ENCODE results near the gene CERS4. TPM values are rescaled to one million over a fixed set of nuclear protein-coding genes. Genes with fewer than 3 reads are reported as not detected.
"Not testable (repeated sequence)": the region's sequence is repeated elsewhere in the genome, so short reads cannot be mapped to it uniquely, and the experiment has no call there.

CERS4 gene
- total and polyA plus RNA-seq, 4 donors = 30.7 to 67.8 (median 54.4) TPM

DNA sequence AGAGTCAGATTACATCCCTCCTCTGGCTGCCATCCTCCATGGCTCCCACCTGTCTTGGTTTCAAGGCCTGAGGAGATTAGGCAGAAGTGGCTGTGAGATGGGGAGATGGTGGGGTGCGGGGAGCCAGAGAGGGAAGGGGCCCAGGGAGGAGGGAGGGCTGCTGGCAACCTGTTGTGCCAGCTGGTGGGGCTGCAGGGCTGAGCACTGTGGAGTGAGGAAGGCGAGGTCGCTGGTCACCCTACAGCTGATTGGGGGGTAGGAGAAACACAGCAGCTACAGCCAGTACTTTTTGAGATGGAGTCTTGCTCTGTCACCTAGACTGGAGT lies 50.7 kb downstream of the CERS4 start:
- WGBS, 2 donors = 94 to 97% methylated on average over 3 of the region's 3 CpGs
- H3K36me3 ChIP-seq (ENCODE audit: control insufficient read depth in 4 of 4, insufficient read depth in 4 of 4, low read length in 4 of 4) = peaks cover 0 to 34% (median 16%) of the 10 kb centered on the region in 4 donors

DNA sequence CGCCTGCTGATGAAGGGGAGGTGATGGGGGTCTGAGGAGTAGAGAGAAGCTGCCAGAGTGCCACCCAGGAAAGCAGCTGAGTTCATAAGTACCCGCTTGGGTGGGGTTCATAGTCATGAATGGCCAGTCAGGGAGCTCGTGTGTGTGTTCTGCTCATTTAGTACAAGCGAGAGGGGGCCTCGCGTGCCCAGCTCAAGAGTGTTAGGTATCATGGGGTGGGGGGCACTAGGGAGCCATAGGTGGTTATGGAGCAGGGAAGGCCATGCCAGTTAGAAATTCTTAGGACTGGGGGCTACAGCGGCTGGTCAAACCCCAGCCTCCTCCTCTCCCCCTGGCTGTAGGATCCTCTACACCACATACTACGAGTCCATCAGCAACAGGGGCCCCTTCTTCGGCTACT lies 52.2 kb downstream of the CERS4 start:
- no peak overlapping the region for H3K27ac ChIP-seq (ENCODE audit: low read depth in 1 of 2, low read length in 1 of 2)
- no peak overlapping the region for H3K9ac ChIP-seq (ENCODE audit: insufficient read depth in 1 of 2, low read length in 2 of 2)
- ATAC-seq (ENCODE audit: insufficient read depth, low FRiP score) = no peak
- peaks cover 0 to 22% (median 10%) of the 10 kb centered on the region in 4 donors for H3K36me3 ChIP-seq (ENCODE audit: control insufficient read depth in 4 of 4, insufficient read depth in 4 of 4, low read length in 4 of 4)
- no peaks in the 10 kb centered on the region for H3K27me3 ChIP-seq (ENCODE audit: control insufficient read depth in 3 of 3, insufficient read depth in 3 of 3, low read length in 2 of 3)
- no peaks in the 10 kb centered on the region for H3K9me3 ChIP-seq (ENCODE audit: control insufficient read depth in 4 of 4, insufficient read depth in 3 of 4, low read length in 3 of 4)
- H3K4me1 ChIP-seq (ENCODE audit: control insufficient read depth in 5 of 5, insufficient read depth in 5 of 5, low read length in 5 of 5) = no peaks in the 10 kb centered on the region
- no peak overlapping the region for H3K4me3 ChIP-seq
- 94 to 95% methylated on average over 7 to 9 of the region's 9 CpGs for WGBS, 2 donors
- no peak for DNase-seq
- TF ChIP-seq CTCF (IDR thresholded peaks at IDR 0.05; ENCODE audit: control extremely low read depth, extremely low read depth) = no peak

More for the DNA sequence above, 50.7 kb downstream of the CERS4 start:
- Histone ChIP-seq H3K4me1 (ENCODE audit: control insufficient read depth in 5 of 5, insufficient read depth in 5 of 5, low read length in 5 of 5) (no peaks in the 10 kb centered on the region), H3K9me3 (ENCODE audit: control insufficient read depth in 4 of 4, insufficient read depth in 3 of 4, low read length in 3 of 4) (no peaks in the 10 kb centered on the region), H3K27me3 (ENCODE audit: control insufficient read depth in 3 of 3, insufficient read depth in 3 of 3, low read length in 2 of 3) (no peaks in the 10 kb centered on the region), H3K9ac (ENCODE audit: insufficient read depth in 1 of 2, low read length in 2 of 2) (no peak overlapping the region), H3K27ac (ENCODE audit: low read depth in 1 of 2, low read length in 1 of 2) (no peak overlapping the region), H3K4me3 (no peak overlapping the region)
- DNase-seq (no peak), ATAC-seq (ENCODE audit: insufficient read depth, low FRiP score) (no peak)
- TF ChIP-seq CTCF (IDR thresholded peaks at IDR 0.05; ENCODE audit: control extremely low read depth, extremely low read depth) = no peak

DNA sequence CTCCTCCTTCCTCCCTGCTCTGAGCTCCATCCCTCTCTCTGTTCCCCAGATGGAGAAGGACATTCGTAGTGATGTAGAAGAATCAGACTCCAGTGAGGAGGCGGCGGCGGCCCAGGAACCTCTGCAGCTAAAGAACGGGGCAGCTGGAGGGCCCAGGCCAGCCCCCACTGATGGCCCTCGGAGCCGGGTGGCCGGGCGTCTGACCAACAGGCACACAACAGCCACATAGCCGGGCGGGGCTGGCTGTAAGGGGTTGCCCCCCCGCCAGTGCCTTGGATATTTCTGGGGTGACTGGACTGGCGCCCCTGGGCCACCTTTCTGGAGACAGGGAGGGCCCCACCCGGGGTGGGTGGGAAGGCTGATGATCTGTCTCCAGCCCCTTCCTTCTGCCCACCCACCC lies 52.7 kb downstream of the CERS4 start:
- DNase-seq (no peak), ATAC-seq (ENCODE audit: insufficient read depth, low FRiP score) (no peak)
- H3K36me3 ChIP-seq (ENCODE audit: control insufficient read depth in 4 of 4, insufficient read depth in 4 of 4, low read length in 4 of 4) = peaks cover 0 to 17% (median 7%) of the 10 kb centered on the region in 4 donors
- H3K9ac ChIP-seq (ENCODE audit: insufficient read depth in 1 of 2, low read length in 2 of 2) = no peak overlapping the region
- H3K27ac ChIP-seq (ENCODE audit: low read depth in 1 of 2, low read length in 1 of 2) = no peak overlapping the region
- H3K9me3 ChIP-seq (ENCODE audit: control insufficient read depth in 4 of 4, insufficient read depth in 3 of 4, low read length in 3 of 4) = no peaks in the 10 kb centered on the region
- H3K4me3 ChIP-seq = no peak overlapping the region
- no peaks in the 10 kb centered on the region for H3K4me1 ChIP-seq (ENCODE audit: control insufficient read depth in 5 of 5, insufficient read depth in 5 of 5, low read length in 5 of 5)
- TF ChIP-seq CTCF (IDR thresholded peaks at IDR 0.05; ENCODE audit: control extremely low read depth, extremely low read depth) = no peak
- WGBS, 2 donors = 95% methylated on average over 14 of the region's 14 CpGs
- no peaks in the 10 kb centered on the region for H3K27me3 ChIP-seq (ENCODE audit: control insufficient read depth in 3 of 3, insufficient read depth in 3 of 3, low read length in 2 of 3)

GRCh38 chr19:8262431-8262830 lies 53.3 kb downstream of the CERS4 start:
- no peak for DNase-seq
- no peak for ATAC-seq (ENCODE audit: insufficient read depth, low FRiP score)
- H3K27me3 ChIP-seq (ENCODE audit: control insufficient read depth in 3 of 3, insufficient read depth in 3 of 3, low read length in 2 of 3) = no peaks in the 10 kb centered on the region
- H3K36me3 ChIP-seq (ENCODE audit: control insufficient read depth in 4 of 4, insufficient read depth in 4 of 4, low read length in 4 of 4) = peaks cover 0 to 13% (median 4%) of the 10 kb centered on the region in 4 donors
- no peak overlapping the region for H3K9ac ChIP-seq (ENCODE audit: insufficient read depth in 1 of 2, low read length in 2 of 2)
- no peak overlapping the region for H3K4me3 ChIP-seq
- 96% methylated on average over 6 of the region's 6 CpGs for WGBS, 2 donors
- no peak for TF ChIP-seq CTCF (IDR thresholded peaks at IDR 0.05; ENCODE audit: control extremely low read depth, extremely low read depth)
- no peaks in the 10 kb centered on the region for H3K9me3 ChIP-seq (ENCODE audit: control insufficient read depth in 4 of 4, insufficient read depth in 3 of 4, low read length in 3 of 4)
- no peaks in the 10 kb centered on the region for H3K4me1 ChIP-seq (ENCODE audit: control insufficient read depth in 5 of 5, insufficient read depth in 5 of 5, low read length in 5 of 5)
- H3K27ac ChIP-seq (ENCODE audit: low read depth in 1 of 2, low read length in 1 of 2) = no peak overlapping the region

DNA sequence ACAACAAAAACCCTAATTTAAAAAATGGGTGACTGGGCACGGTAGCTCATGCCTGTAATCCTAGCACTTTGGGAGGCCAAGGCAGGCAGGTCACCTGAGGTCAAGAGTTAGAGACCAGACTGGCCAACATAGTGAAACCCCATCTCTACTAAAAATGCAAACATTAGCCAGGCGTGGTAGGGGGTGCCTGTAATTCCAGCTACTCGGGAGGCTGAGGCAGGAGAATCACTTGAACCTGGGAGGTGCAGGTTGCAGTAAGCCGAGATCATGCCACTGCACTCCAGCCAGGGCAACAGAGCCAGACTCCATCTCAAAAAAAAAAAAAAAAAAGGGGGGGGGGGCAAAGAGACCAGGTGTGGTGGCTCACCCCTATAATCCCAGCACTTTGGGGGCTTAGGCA lies 55.1 kb downstream of the CERS4 start:
- H3K27me3 ChIP-seq (ENCODE audit: control insufficient read depth in 3 of 3, insufficient read depth in 3 of 3, low read length in 2 of 3); DNase-seq; ATAC-seq (ENCODE audit: insufficient read depth, low FRiP score); H3K27ac ChIP-seq (ENCODE audit: low read depth in 1 of 2, low read length in 1 of 2); H3K4me3 ChIP-seq; H3K9me3 ChIP-seq (ENCODE audit: control insufficient read depth in 4 of 4, insufficient read depth in 3 of 4, low read length in 3 of 4); H3K36me3 ChIP-seq (ENCODE audit: control insufficient read depth in 4 of 4, insufficient read depth in 4 of 4, low read length in 4 of 4); H3K9ac ChIP-seq (ENCODE audit: insufficient read depth in 1 of 2, low read length in 2 of 2); H3K4me1 ChIP-seq (ENCODE audit: control insufficient read depth in 5 of 5, insufficient read depth in 5 of 5, low read length in 5 of 5): not testable (repeated sequence)
- 74 to 92% methylated on average over 4 of the region's 4 CpGs for WGBS, 2 donors

Measured in lung (tissue), 12 donors.